ELF-1 (cell line): ENCODE data around the gene FBXW5.
A peak's percentile ranks its signal among the peaks of the same experiment; 100 is the strongest.

Experiments
- DNase-seq: peaks from one replicate; pipeline ENCODE4 v3.0.0-alpha.2; 2016; ENCODE audit warnings: low read depth, low spot score

The FBXW5 gene

GRCh38 chr9:136962163-136962562 is 17.6 kb upstream of the FBXW5 start:
- no peak for DNase-seq

- peak; percentile 49 for DNase-seq
These were observed 16.9 kb upstream of the FBXW5 start for GRCh38 chr9:136961279-136962065.

- no peak for DNase-seq
These were observed 16.4 kb upstream of the FBXW5 start for GRCh38 chr9:136960938-136961275.

GRCh38 chr9:136960212-136960937 is 15.8 kb upstream of the FBXW5 start:
- no peak for DNase-seq

- no peak for DNase-seq
These were observed 14.6 kb upstream of the FBXW5 start for GRCh38 chr9:136958898-136959850.

- no peak for DNase-seq
These were observed 13.9 kb upstream of the FBXW5 start for GRCh38 chr9:136958473-136958872.

- DNase-seq: no peak
These were observed 13.4 kb upstream of the FBXW5 start for GRCh38 chr9:136957901-136958300.

- no peak for DNase-seq
These were observed 12.9 kb upstream of the FBXW5 start for GRCh38 chr9:136957461-136957860.

- no peak for DNase-seq
These were observed 12.1 kb upstream of the FBXW5 start for GRCh38 chr9:136956604-136957003.

GRCh38 chr9:136955943-136956335 is 11.4 kb upstream of the FBXW5 start:
- no peak for DNase-seq

GRCh38 chr9:136955202-136955942 is 10.8 kb upstream of the FBXW5 start:
- DNase-seq: no peak

GRCh38 chr9:136954270-136955083 is 9.9 kb upstream of the FBXW5 start:
- no peak for DNase-seq

- DNase-seq: no peak
These were observed 9.3 kb upstream of the FBXW5 start for GRCh38 chr9:136953771-136954269.

- DNase-seq: peak; percentile 33
These were observed 8.6 kb upstream of the FBXW5 start for GRCh38 chr9:136952876-136953770.

GRCh38 chr9:136952321-136952850 is 7.8 kb upstream of the FBXW5 start:
- no peak for DNase-seq

GRCh38 chr9:136951541-136952320 is 7.2 kb upstream of the FBXW5 start, which contains the start of gene LCN12:
LCN12 (plus strand) TSS chr9:136952273; CDS start chr9:136952328, 55 bp downstream.
- DNase-seq: no peak

GRCh38 chr9:136950656-136951276 is 6.2 kb upstream of the FBXW5 start:
- DNase-seq: no peak
